GM23338 (cell line): ENCODE measurements around the gene CPNE4. TPM values are rescaled to one million over a fixed set of nuclear protein-coding genes. Genes with fewer than 3 reads are reported as not detected.

ENCODE experiments used
- ATAC-seq: fragments of 200-7000 bp; cut with Tn5 transposase; 3 replicates; pipeline ENCODE4 v1.9.1; 2020
- DNase-seq: peaks from one replicate; pipeline ENCODE4 v3.0.0-alpha.2; 2015; ENCODE audit warnings: low spot score
- H2AFZ ChIP-seq: fragments of 200-600 bp; sonication (generic); 2 replicates; pipeline ENCODE4 v1.8.0; 2016; ENCODE audit warnings: antibody characterized with exemption, mild to moderate bottlenecking, moderate library complexity
- H3F3A ChIP-seq: fragments of 200-600 bp; sonication (generic); replicated peaks from 2 replicates; pipeline ENCODE4 v1.8.0; 2017; ENCODE audit warnings: antibody characterized with exemption, mixed run types, low read depth
- H3K27ac ChIP-seq: fragments of 200-600 bp; sonication (generic); 2 replicates; pipeline ENCODE4 v1.6.1; 2016; ENCODE audit warnings: low read depth
- H3K27me3 ChIP-seq: fragments of 200-600 bp; sonication (generic); 2 replicates; pipeline ENCODE4 v1.8.0; 2016; ENCODE audit warnings: mild to moderate bottlenecking, mixed run types, moderate library complexity; ENCODE audit not compliant: insufficient read depth
- H3K36me3 ChIP-seq: fragments of 200-600 bp; sonication (generic); 2 replicates; pipeline ENCODE4 v1.8.0; 2016; ENCODE audit warnings: mild to moderate bottlenecking; ENCODE audit not compliant: insufficient read depth
- H3K4me1 ChIP-seq: fragments of 200-600 bp; sonication (generic); 2 replicates; pipeline ENCODE4 v1.8.0; 2016; ENCODE audit warnings: mild to moderate bottlenecking, moderate library complexity; ENCODE audit not compliant: insufficient read depth
- H3K4me2 ChIP-seq: fragments of 200-600 bp; sonication (generic); 2 replicates; pipeline ENCODE4 v1.7.1; 2017; ENCODE audit warnings: mixed run types
- H3K4me3 ChIP-seq: fragments of 200-600 bp; sonication (generic); 2 replicates; pipeline ENCODE4 v1.6.1; 2016; ENCODE audit warnings: mixed run types
- H3K79me2 ChIP-seq: fragments of 200-600 bp; sonication (generic); replicated peaks from 2 replicates; pipeline ENCODE4 v1.8.0; 2017; ENCODE audit warnings: mild to moderate bottlenecking; ENCODE audit not compliant: insufficient read depth
- H3K9me2 ChIP-seq: fragments of 200-600 bp; sonication (generic); 2 replicates; pipeline ENCODE4 v1.8.0; 2017; ENCODE audit not compliant: insufficient read depth
- H4K20me1 ChIP-seq: fragments of 200-600 bp; sonication (generic); replicated peaks from 2 replicates; pipeline ENCODE4 v1.8.0; 2017; ENCODE audit warnings: mild to moderate bottlenecking; ENCODE audit not compliant: insufficient read depth
- H3K27ac Mint-ChIP-seq: 2 replicates; pipeline ENCODE4 v1.8.0; 2020; ENCODE audit warnings: inconsistent platforms, mild to moderate bottlenecking, moderate library complexity, mixed read lengths
- H3K27me3 Mint-ChIP-seq: 3 replicates; pipeline ENCODE4 v1.8.0; 2022; ENCODE audit warnings: low read depth, mild to moderate bottlenecking, moderate library complexity, mixed read lengths, inconsistent platforms; ENCODE audit not compliant: insufficient read depth, poor library complexity
- H3K36me3 Mint-ChIP-seq: 3 replicates; pipeline ENCODE4 v1.8.0; 2021; ENCODE audit warnings: low read depth, mild to moderate bottlenecking, inconsistent platforms, moderate library complexity, mixed read lengths
- H3K4me1 Mint-ChIP-seq: 3 replicates; pipeline ENCODE4 v1.8.0; 2020; ENCODE audit warnings: mild to moderate bottlenecking, inconsistent platforms, mixed read lengths
- H3K4me3 Mint-ChIP-seq: 3 replicates; pipeline ENCODE4 v1.8.0; 2021; ENCODE audit warnings: moderate library complexity, mild to moderate bottlenecking, inconsistent platforms, mixed read lengths
- H3K9me3 Mint-ChIP-seq: 3 replicates; pipeline ENCODE4 v1.8.0; 2020; ENCODE audit warnings: moderate library complexity, mild to moderate bottlenecking, inconsistent platforms, mixed read lengths
- CREB1 ChIP-seq: fragments of 250-450 bp; sonication (Bioruptor Pico); IDR thresholded peaks from 2 replicates; pipeline ENCODE4 v1.5.0; 2020; ENCODE audit warnings: low read depth, mild to moderate bottlenecking, moderate library complexity
- CTCF ChIP-seq, 2 experiments: fragments of 200-600 bp in 1 of 2; sonication (generic) in 1 of 2; conservative IDR thresholded peaks; 2 replicates each; pipeline versions ENCODE4 v1.5.1 to v1.6.1; 2016 to 2017; ENCODE audit warnings: antibody characterized with exemption in 2 of 2, low read depth in 2 of 2, mild to moderate bottlenecking in 2 of 2, moderate library complexity in 1 of 2
- EZH2 ChIP-seq: fragments of 200-600 bp; sonication (generic); IDR thresholded peaks from one replicate; pipeline ENCODE4 v1.8.0; 2017; ENCODE audit warnings: antibody characterized with exemption, mild to moderate bottlenecking, low read depth; ENCODE audit not compliant: unreplicated experiment
- EZH2phosphoT487 ChIP-seq: fragments of 200-600 bp; sonication (generic); IDR thresholded peaks from one replicate; pipeline ENCODE4 v1.8.1; 2018; ENCODE audit warnings: antibody characterized with exemption; ENCODE audit not compliant: unreplicated experiment
- NANOG ChIP-seq: IDR thresholded peaks from 2 replicates; pipeline ENCODE4 v1.6.1; 2016; ENCODE audit warnings: antibody characterized with exemption, borderline replicate concordance
- POLR2AphosphoS5 ChIP-seq: IDR thresholded peaks from 2 replicates; pipeline ENCODE4 v1.6.1; 2016; ENCODE audit warnings: antibody characterized with exemption, low read depth
- STAT1 ChIP-seq: IDR thresholded peaks from one replicate; pipeline ENCODE4 v1.6.1; 2016; ENCODE audit warnings: antibody characterized with exemption; ENCODE audit not compliant: unreplicated experiment
- ZNF331 ChIP-seq: fragments of 250-450 bp; sonication (Bioruptor Pico); IDR thresholded peaks from 2 replicates; pipeline ENCODE4 v1.5.0; 2020; ENCODE audit warnings: low read depth, mild to moderate bottlenecking, moderate library complexity
- polyA plus RNA-seq: library from polyadenylated mRNA; unstranded; fragments of >200 nt; fragmentation: Nextera tagmentation; extraction: Ambion mirVana; gene quantifications from 2 replicates; pipeline ENCODE4 v1.2.1, GENCODE V29; 2016
- total RNA-seq: library from RNA; depleted of rRNA; stranded (reverse); fragments of >200 nt; shearing (Covaris generic); gene quantifications from 2 replicates; pipeline ENCODE4 v1.2.3, GENCODE V29; 2014
- TF ChIP-seq, protein P1 (sequence below): IDR thresholded peaks from one replicate; pipeline ENCODE4 v1.6.1; 2018; ENCODE audit warnings: antibody characterized with exemption; ENCODE audit not compliant: unreplicated experiment
- TF ChIP-seq, protein P2 (sequence below): IDR thresholded peaks from 2 replicates; pipeline ENCODE4 v1.6.1; 2016; ENCODE audit warnings: antibody characterized with exemption

CPNE4 gene
- total and polyA plus RNA-seq, 2 experiments from 2014 or later, result 2.0 to 6.5 TPM

GRCh38 chr3:131925571-131925970 lies 109.2 kb downstream of the CPNE4 start (continued):
- TF ChIP-seq, protein P1, sequence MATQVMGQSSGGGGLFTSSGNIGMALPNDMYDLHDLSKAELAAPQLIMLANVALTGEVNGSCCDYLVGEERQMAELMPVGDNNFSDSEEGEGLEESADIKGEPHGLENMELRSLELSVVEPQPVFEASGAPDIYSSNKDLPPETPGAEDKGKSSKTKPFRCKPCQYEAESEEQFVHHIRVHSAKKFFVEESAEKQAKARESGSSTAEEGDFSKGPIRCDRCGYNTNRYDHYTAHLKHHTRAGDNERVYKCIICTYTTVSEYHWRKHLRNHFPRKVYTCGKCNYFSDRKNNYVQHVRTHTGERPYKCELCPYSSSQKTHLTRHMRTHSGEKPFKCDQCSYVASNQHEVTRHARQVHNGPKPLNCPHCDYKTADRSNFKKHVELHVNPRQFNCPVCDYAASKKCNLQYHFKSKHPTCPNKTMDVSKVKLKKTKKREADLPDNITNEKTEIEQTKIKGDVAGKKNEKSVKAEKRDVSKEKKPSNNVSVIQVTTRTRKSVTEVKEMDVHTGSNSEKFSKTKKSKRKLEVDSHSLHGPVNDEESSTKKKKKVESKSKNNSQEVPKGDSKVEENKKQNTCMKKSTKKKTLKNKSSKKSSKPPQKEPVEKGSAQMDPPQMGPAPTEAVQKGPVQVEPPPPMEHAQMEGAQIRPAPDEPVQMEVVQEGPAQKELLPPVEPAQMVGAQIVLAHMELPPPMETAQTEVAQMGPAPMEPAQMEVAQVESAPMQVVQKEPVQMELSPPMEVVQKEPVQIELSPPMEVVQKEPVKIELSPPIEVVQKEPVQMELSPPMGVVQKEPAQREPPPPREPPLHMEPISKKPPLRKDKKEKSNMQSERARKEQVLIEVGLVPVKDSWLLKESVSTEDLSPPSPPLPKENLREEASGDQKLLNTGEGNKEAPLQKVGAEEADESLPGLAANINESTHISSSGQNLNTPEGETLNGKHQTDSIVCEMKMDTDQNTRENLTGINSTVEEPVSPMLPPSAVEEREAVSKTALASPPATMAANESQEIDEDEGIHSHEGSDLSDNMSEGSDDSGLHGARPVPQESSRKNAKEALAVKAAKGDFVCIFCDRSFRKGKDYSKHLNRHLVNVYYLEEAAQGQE, result no peak
- TF ChIP-seq ZNF331 (no peak), NANOG (no peak), EZH2phosphoT487 (no peak), POLR2AphosphoS5 (no peak), STAT1 (no peak), EZH2 (no peak), CTCF (conservative IDR thresholded peaks at IDR 0.05; ENCODE audit: low read depth in 2 of 2) (no peak)

- H3K27me3 Mint-ChIP-seq, result peaks cover 1% of the 10 kb centered on the region
- H3K79me2 ChIP-seq, result no peaks in the 10 kb centered on the region
- H3K4me3 Mint-ChIP-seq, result no peak overlapping the region
- H3K27ac ChIP-seq, result no peak overlapping the region
- H3K36me3 Mint-ChIP-seq, result no peaks in the 10 kb centered on the region
- no peak for DNase-seq
- H2AFZ ChIP-seq, result no peak overlapping the region
- no peaks in the 10 kb centered on the region for H3K9me3 Mint-ChIP-seq
- H3K4me1 ChIP-seq, result peaks cover 29% of the 10 kb centered on the region
- H3K4me1 Mint-ChIP-seq, result peaks cover 30% of the 10 kb centered on the region
- no peaks in the 10 kb centered on the region for H3K27me3 ChIP-seq
- no peak overlapping the region for H3K4me2 ChIP-seq
- no peak overlapping the region for H3K4me3 ChIP-seq
- no peaks in the 10 kb centered on the region for H4K20me1 ChIP-seq
- H3K27ac Mint-ChIP-seq, result no peak overlapping the region
- no peaks in the 10 kb centered on the region for H3K9me2 ChIP-seq
- no peaks in the 10 kb centered on the region for H3F3A ChIP-seq
- H3K36me3 ChIP-seq, result no peaks in the 10 kb centered on the region
- ATAC-seq, result no peak
- TF ChIP-seq ZNF331 (no peak), CREB1 (CRISPR knock-in tag) (no peak), EZH2 (no peak), EZH2phosphoT487 (no peak), NANOG (no peak), CTCF (conservative IDR thresholded peaks at IDR 0.05; ENCODE audit: low read depth in 2 of 2) (no peak)
- TF ChIP-seq, protein P2, sequence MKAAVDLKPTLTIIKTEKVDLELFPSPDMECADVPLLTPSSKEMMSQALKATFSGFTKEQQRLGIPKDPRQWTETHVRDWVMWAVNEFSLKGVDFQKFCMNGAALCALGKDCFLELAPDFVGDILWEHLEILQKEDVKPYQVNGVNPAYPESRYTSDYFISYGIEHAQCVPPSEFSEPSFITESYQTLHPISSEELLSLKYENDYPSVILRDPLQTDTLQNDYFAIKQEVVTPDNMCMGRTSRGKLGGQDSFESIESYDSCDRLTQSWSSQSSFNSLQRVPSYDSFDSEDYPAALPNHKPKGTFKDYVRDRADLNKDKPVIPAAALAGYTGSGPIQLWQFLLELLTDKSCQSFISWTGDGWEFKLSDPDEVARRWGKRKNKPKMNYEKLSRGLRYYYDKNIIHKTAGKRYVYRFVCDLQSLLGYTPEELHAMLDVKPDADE, result no peak
Observed at GRCh38 chr3:131922356-131922755, 112.5 kb downstream of the CPNE4 start.
